GM23338 (cell line): Measurements from ENCODE around the gene GAS1. TPM values are rescaled to one million over a fixed set of nuclear protein-coding genes. Genes with fewer than 3 reads are reported as not detected.

Experiments
- ATAC-seq: fragments of 200-7000 bp; cut with Tn5 transposase; 3 replicates; pipeline ENCODE4 v1.9.1; 2020
- DNase-seq: peaks from one replicate; pipeline ENCODE4 v3.0.0-alpha.2; 2015; ENCODE audit warnings: low spot score
- H2AFZ ChIP-seq: fragments of 200-600 bp; sonication (generic); 2 replicates; pipeline ENCODE4 v1.8.0; 2016; ENCODE audit warnings: antibody characterized with exemption, mild to moderate bottlenecking, moderate library complexity
- H3F3A ChIP-seq: fragments of 200-600 bp; sonication (generic); replicated peaks from 2 replicates; pipeline ENCODE4 v1.8.0; 2017; ENCODE audit warnings: antibody characterized with exemption, mixed run types, low read depth
- H3K27ac ChIP-seq: fragments of 200-600 bp; sonication (generic); 2 replicates; pipeline ENCODE4 v1.6.1; 2016; ENCODE audit warnings: low read depth
- H3K27me3 ChIP-seq: fragments of 200-600 bp; sonication (generic); 2 replicates; pipeline ENCODE4 v1.8.0; 2016; ENCODE audit warnings: mild to moderate bottlenecking, mixed run types, moderate library complexity; ENCODE audit not compliant: insufficient read depth
- H3K36me3 ChIP-seq: fragments of 200-600 bp; sonication (generic); 2 replicates; pipeline ENCODE4 v1.8.0; 2016; ENCODE audit warnings: mild to moderate bottlenecking; ENCODE audit not compliant: insufficient read depth
- H3K4me1 ChIP-seq: fragments of 200-600 bp; sonication (generic); 2 replicates; pipeline ENCODE4 v1.8.0; 2016; ENCODE audit warnings: mild to moderate bottlenecking, moderate library complexity; ENCODE audit not compliant: insufficient read depth
- H3K4me2 ChIP-seq: fragments of 200-600 bp; sonication (generic); 2 replicates; pipeline ENCODE4 v1.7.1; 2017; ENCODE audit warnings: mixed run types
- H3K4me3 ChIP-seq: fragments of 200-600 bp; sonication (generic); 2 replicates; pipeline ENCODE4 v1.6.1; 2016; ENCODE audit warnings: mixed run types
- H3K79me2 ChIP-seq: fragments of 200-600 bp; sonication (generic); replicated peaks from 2 replicates; pipeline ENCODE4 v1.8.0; 2017; ENCODE audit warnings: mild to moderate bottlenecking; ENCODE audit not compliant: insufficient read depth
- H3K9me2 ChIP-seq: fragments of 200-600 bp; sonication (generic); 2 replicates; pipeline ENCODE4 v1.8.0; 2017; ENCODE audit not compliant: insufficient read depth
- H4K20me1 ChIP-seq: fragments of 200-600 bp; sonication (generic); replicated peaks from 2 replicates; pipeline ENCODE4 v1.8.0; 2017; ENCODE audit warnings: mild to moderate bottlenecking; ENCODE audit not compliant: insufficient read depth
- H3K27ac Mint-ChIP-seq: 2 replicates; pipeline ENCODE4 v1.8.0; 2020; ENCODE audit warnings: inconsistent platforms, mild to moderate bottlenecking, moderate library complexity, mixed read lengths
- H3K27me3 Mint-ChIP-seq: 3 replicates; pipeline ENCODE4 v1.8.0; 2022; ENCODE audit warnings: low read depth, mild to moderate bottlenecking, moderate library complexity, mixed read lengths, inconsistent platforms; ENCODE audit not compliant: insufficient read depth, poor library complexity
- H3K36me3 Mint-ChIP-seq: 3 replicates; pipeline ENCODE4 v1.8.0; 2021; ENCODE audit warnings: low read depth, mild to moderate bottlenecking, inconsistent platforms, moderate library complexity, mixed read lengths
- H3K4me1 Mint-ChIP-seq: 3 replicates; pipeline ENCODE4 v1.8.0; 2020; ENCODE audit warnings: mild to moderate bottlenecking, inconsistent platforms, mixed read lengths
- H3K4me3 Mint-ChIP-seq: 3 replicates; pipeline ENCODE4 v1.8.0; 2021; ENCODE audit warnings: moderate library complexity, mild to moderate bottlenecking, inconsistent platforms, mixed read lengths
- H3K9me3 Mint-ChIP-seq: 3 replicates; pipeline ENCODE4 v1.8.0; 2020; ENCODE audit warnings: moderate library complexity, mild to moderate bottlenecking, inconsistent platforms, mixed read lengths
- CREB1 ChIP-seq: fragments of 250-450 bp; sonication (Bioruptor Pico); IDR thresholded peaks from 2 replicates; pipeline ENCODE4 v1.5.0; 2020; ENCODE audit warnings: low read depth, mild to moderate bottlenecking, moderate library complexity
- CTCF ChIP-seq, 2 experiments: fragments of 200-600 bp in 1 of 2; sonication (generic) in 1 of 2; conservative IDR thresholded peaks; 2 replicates each; pipeline versions ENCODE4 v1.5.1 to v1.6.1; 2016 to 2017; ENCODE audit warnings: antibody characterized with exemption in 2 of 2, low read depth in 2 of 2, mild to moderate bottlenecking in 2 of 2, moderate library complexity in 1 of 2
- ETS1 ChIP-seq: IDR thresholded peaks from 2 replicates; pipeline ENCODE4 v1.6.1; 2016; ENCODE audit warnings: antibody characterized with exemption
- EZH2 ChIP-seq: fragments of 200-600 bp; sonication (generic); IDR thresholded peaks from one replicate; pipeline ENCODE4 v1.8.0; 2017; ENCODE audit warnings: antibody characterized with exemption, mild to moderate bottlenecking, low read depth; ENCODE audit not compliant: unreplicated experiment
- EZH2phosphoT487 ChIP-seq: fragments of 200-600 bp; sonication (generic); IDR thresholded peaks from one replicate; pipeline ENCODE4 v1.8.1; 2018; ENCODE audit warnings: antibody characterized with exemption; ENCODE audit not compliant: unreplicated experiment
- JUNB ChIP-seq: IDR thresholded peaks from one replicate; pipeline ENCODE4 v1.6.1; 2016; ENCODE audit warnings: antibody characterized with exemption; ENCODE audit not compliant: unreplicated experiment
- NANOG ChIP-seq: IDR thresholded peaks from 2 replicates; pipeline ENCODE4 v1.6.1; 2016; ENCODE audit warnings: antibody characterized with exemption, borderline replicate concordance
- POLR2AphosphoS5 ChIP-seq: IDR thresholded peaks from 2 replicates; pipeline ENCODE4 v1.6.1; 2016; ENCODE audit warnings: antibody characterized with exemption, low read depth
- REST ChIP-seq: IDR thresholded peaks from one replicate; pipeline ENCODE4 v1.6.1; 2018; ENCODE audit warnings: antibody characterized with exemption; ENCODE audit not compliant: unreplicated experiment
- ZNF114 ChIP-seq: fragments of 250-450 bp; sonication (Bioruptor Pico); IDR thresholded peaks from 2 replicates; pipeline ENCODE4 v1.5.0; 2020; ENCODE audit warnings: mild to moderate bottlenecking, moderate library complexity
- ZNF331 ChIP-seq: fragments of 250-450 bp; sonication (Bioruptor Pico); IDR thresholded peaks from 2 replicates; pipeline ENCODE4 v1.5.0; 2020; ENCODE audit warnings: low read depth, mild to moderate bottlenecking, moderate library complexity
- ZNF462 ChIP-seq: fragments of 250-450 bp; sonication (Bioruptor Pico); IDR thresholded peaks from 2 replicates; pipeline ENCODE4 v1.5.0; 2020; ENCODE audit warnings: mild to moderate bottlenecking, moderate library complexity
- polyA plus RNA-seq: library from polyadenylated mRNA; unstranded; fragments of >200 nt; fragmentation: Nextera tagmentation; extraction: Ambion mirVana; gene quantifications from 2 replicates; pipeline ENCODE4 v1.2.1, GENCODE V29; 2016
- total RNA-seq: library from RNA; depleted of rRNA; stranded (reverse); fragments of >200 nt; shearing (Covaris generic); gene quantifications from 2 replicates; pipeline ENCODE4 v1.2.3, GENCODE V29; 2014

GAS1 gene
- total and polyA plus RNA-seq, 2 experiments from 2014 or later = 1.4 to 7.7 TPM

DNA sequence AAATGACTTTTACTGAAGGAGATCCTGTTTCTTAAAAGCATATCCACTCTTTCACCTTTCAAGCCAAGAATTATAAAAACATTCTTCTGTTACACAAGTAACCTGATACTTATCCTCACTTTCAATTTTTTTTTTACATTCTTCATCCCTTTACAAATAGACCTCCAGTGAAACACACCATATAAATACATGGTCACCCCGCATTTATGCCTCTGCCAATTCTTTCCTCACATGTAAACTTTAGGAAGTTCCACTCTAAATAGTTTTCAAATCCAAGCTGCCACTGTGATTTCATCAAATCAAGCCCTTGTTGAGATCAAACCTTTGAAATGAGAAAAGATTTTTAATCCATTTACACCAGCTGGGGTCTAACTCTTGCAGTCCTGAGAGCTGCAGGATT lies 40.0 kb downstream of the GAS1 start:
- Histone ChIP-seq H3K4me3 (no peak overlapping the region), H3K27ac (no peak overlapping the region), H3K27me3 (peaks cover 15% of the 10 kb centered on the region), H3F3A (no peaks in the 10 kb centered on the region), H3K4me2 (no peak overlapping the region), H3K36me3 (peaks cover 3% of the 10 kb centered on the region), H4K20me1 (no peaks in the 10 kb centered on the region), H3K9me2 (no peaks in the 10 kb centered on the region), H3K4me1 (peaks cover 5% of the 10 kb centered on the region), H3K79me2 (no peaks in the 10 kb centered on the region), H2AFZ (no peak overlapping the region)
- TF ChIP-seq ZNF462 (CRISPR knock-in tag) (no peak), ZNF331 (CRISPR knock-in tag) (no peak), REST (no peak), ETS1 (no peak), ZNF114 (CRISPR knock-in tag) (no peak), NANOG (no peak), EZH2 (no peak), EZH2phosphoT487 (no peak), JUNB (no peak), POLR2AphosphoS5 (no peak), CTCF (conservative IDR thresholded peaks at IDR 0.05; ENCODE audit: low read depth in 2 of 2) (no peak), CREB1 (CRISPR knock-in tag) (no peak)
- H3K36me3 Mint-ChIP-seq = peaks cover 8% of the 10 kb centered on the region; the same call in 1 of the 3 replicates
- no peak for ATAC-seq
- peaks cover 13% of the 10 kb centered on the region for H3K9me3 Mint-ChIP-seq
- no peak overlapping the region for H3K4me3 Mint-ChIP-seq
- H3K4me1 Mint-ChIP-seq = peaks cover 14% of the 10 kb centered on the region
- peaks cover 14% of the 10 kb centered on the region for H3K27me3 Mint-ChIP-seq
- no peak overlapping the region for H3K27ac Mint-ChIP-seq
- DNase-seq = no peak
